IMR-90 (cell line): ENCODE measurements around the gene NRM.

Source experiments
- CEBPB ChIP-seq: IDR thresholded peaks from 2 replicates; pipeline ENCODE4 v1.6.1; 2012; ENCODE audit warnings: low read depth, low read length, improper control_type of control experiment
- CTCF ChIP-seq: conservative IDR thresholded peaks from 2 replicates; pipeline ENCODE4 v1.5.1; 2012; ENCODE audit warnings: mild to moderate bottlenecking, low read depth, low read length, improper control_type of control experiment
- FOS ChIP-seq: fragments of 150-350 bp; IDR thresholded peaks from 2 replicates; pipeline ENCODE4 v1.6.1; 2016; ENCODE audit warnings: low read depth, low read length
- MAFK ChIP-seq: IDR thresholded peaks from 2 replicates; pipeline ENCODE4 v1.6.1; 2012; ENCODE audit warnings: low read depth, low read length, improper control_type of control experiment
- POLR2A ChIP-seq: IDR thresholded peaks from 2 replicates; pipeline ENCODE4 v1.6.1; 2012; ENCODE audit warnings: mild to moderate bottlenecking, low read depth, low read length
- RAD21 ChIP-seq: IDR thresholded peaks from 2 replicates; pipeline ENCODE4 v1.6.1; 2012; ENCODE audit warnings: low read length, improper control_type of control experiment

- TF ChIP-seq POLR2A (no peak), CTCF (no peak), CEBPB (no peak), FOS (no peak), RAD21 (no peak), MAFK (no peak)
These were observed 35.1 kb downstream of the NRM start for GRCh38 chr6:30655743-30656094.
